Osteocyte (in vitro differentiated cells): ENCODE results near the gene FIGNL2. TPM values are rescaled to one million over a fixed set of nuclear protein-coding genes. Genes with fewer than 3 reads are reported as not detected.
A peak's percentile ranks its signal among the peaks of the same experiment; 100 is the strongest.
"Not testable (repeated sequence)": the region's sequence is repeated elsewhere in the genome, so short reads cannot be mapped to it uniquely, and the experiment has no call there.

Experiments used
- DNase-seq: peaks from one replicate; pipeline ENCODE4 v3.0.0; 2021; ENCODE audit warnings: mixed read lengths; ENCODE audit not compliant: unreplicated experiment; ENCODE audit errors: extremely low spot score
- H3K27ac Mint-ChIP-seq: one replicate; pipeline ENCODE4 v1.8.0; 2021; ENCODE audit warnings: mild to moderate bottlenecking, mixed read lengths; ENCODE audit not compliant: unreplicated experiment
- H3K27me3 Mint-ChIP-seq: one replicate; pipeline ENCODE4 v1.8.0; 2021; ENCODE audit warnings: mixed read lengths; ENCODE audit not compliant: unreplicated experiment
- H3K36me3 Mint-ChIP-seq: one replicate; pipeline ENCODE4 v1.8.0; 2021; ENCODE audit warnings: mixed read lengths; ENCODE audit not compliant: unreplicated experiment
- H3K4me1 Mint-ChIP-seq: one replicate; pipeline ENCODE4 v1.8.0; 2021; ENCODE audit warnings: mixed read lengths; ENCODE audit not compliant: unreplicated experiment
- H3K4me3 Mint-ChIP-seq: one replicate; pipeline ENCODE4 v1.8.0; 2021; ENCODE audit warnings: mild to moderate bottlenecking, moderate library complexity, mixed read lengths; ENCODE audit not compliant: unreplicated experiment
- H3K9me3 Mint-ChIP-seq: one replicate; pipeline ENCODE4 v1.8.0; 2021; ENCODE audit warnings: mixed read lengths; ENCODE audit not compliant: unreplicated experiment
- CTCF ChIP-seq: fragments of 200-600 bp; sonication (generic); IDR thresholded peaks from 2 replicates; pipeline ENCODE4 v1.5.0; 2021; ENCODE audit warnings: antibody characterized with exemption, mild to moderate bottlenecking, moderate library complexity
- total RNA-seq: library from RNA; stranded (reverse); gene quantifications from 2 replicates; pipeline ENCODE4 v1.2.1, GENCODE V29; 2021

FIGNL2 gene
- total RNA-seq, 1 donor from 2014 or later, result 0.08 TPM

GRCh38 chr12:51888316-51889215 lies 40.0 kb upstream of the FIGNL2 start:
- Mint-ChIP-seq H3K36me3 (no peaks in the 10 kb centered on the region), H3K27me3 (no peaks in the 10 kb centered on the region), H3K9me3 (no peaks in the 10 kb centered on the region), H3K4me1 (peaks cover 8% of the 10 kb centered on the region), H3K27ac (no peak overlapping the region), H3K4me3 (no peak overlapping the region)
- TF ChIP-seq CTCF, result no peak
- DNase-seq, result no peak

GRCh38 chr12:51887476-51888315 lies 39.2 kb upstream of the FIGNL2 start, which contains the start of gene ANKRD33:
Gene ANKRD33, plus strand, starts transcription at chr12:51888103. Its CDS starts 84 bp downstream, at chr12:51888187.
- no peak for TF ChIP-seq CTCF

GRCh38 chr12:51886021-51886710 lies 37.6 kb upstream of the FIGNL2 start:
- H3K27ac Mint-ChIP-seq, result peak overlapping the region; percentile 78
- peaks cover 8% of the 10 kb centered on the region for H3K4me1 Mint-ChIP-seq
- H3K9me3 Mint-ChIP-seq, result no peaks in the 10 kb centered on the region
- TF ChIP-seq CTCF, result no peak
- no peak overlapping the region for H3K4me3 Mint-ChIP-seq
- DNase-seq, result no peak
- no peaks in the 10 kb centered on the region for H3K27me3 Mint-ChIP-seq
- no peaks in the 10 kb centered on the region for H3K36me3 Mint-ChIP-seq

More at GRCh38 chr12:51887476-51888315, 39.2 kb upstream of the FIGNL2 start, which contains the start of gene ANKRD33:
- Mint-ChIP-seq H3K4me1 (peaks cover 8% of the 10 kb centered on the region), H3K9me3 (no peaks in the 10 kb centered on the region), H3K36me3 (no peaks in the 10 kb centered on the region), H3K4me3 (no peak within 1 kb of the TSS), H3K27me3 (no peaks in the 10 kb centered on the region), H3K27ac (no peak within 1 kb of the TSS)
- no peak for DNase-seq

GRCh38 chr12:51885294-51886020 lies 36.9 kb upstream of the FIGNL2 start:
- DNase-seq, result not testable (repeated sequence)
- peak overlapping the region; percentile 78 for H3K27ac Mint-ChIP-seq

More at GRCh38 chr12:51885294-51886020, 36.9 kb upstream of the FIGNL2 start:
- H3K27me3 Mint-ChIP-seq, H3K4me1 Mint-ChIP-seq, H3K36me3 Mint-ChIP-seq, H3K9me3 Mint-ChIP-seq, H3K4me3 Mint-ChIP-seq: not testable (repeated sequence)
